Immature natural killer cell (primary cell): ENCODE measurements around the gene CSMD2. TPM values are rescaled to one million over a fixed set of nuclear protein-coding genes. Genes with fewer than 3 reads are reported as not detected.

ENCODE experiments used
- DNase-seq, 3 donors: peaks; one replicate each; pipeline ENCODE4 v3.0.0; 2022; ENCODE audit warnings: mixed read lengths in 1 of 3
- H3K27ac Mint-ChIP-seq, 6 donors: one replicate each; pipeline ENCODE4 v1.8.0; 2020; ENCODE audit warnings: mixed read lengths in 6 of 6, mild to moderate bottlenecking in 5 of 6, inconsistent platforms in 4 of 6, moderate library complexity in 3 of 6
- H3K27me3 Mint-ChIP-seq, 3 donors: one replicate each; pipeline ENCODE4 v1.8.0; 2020 to 2021; ENCODE audit warnings: low read depth in 3 of 3, mild to moderate bottlenecking in 3 of 3, mixed read lengths in 3 of 3, moderate library complexity in 3 of 3, inconsistent platforms in 1 of 3
- H3K36me3 Mint-ChIP-seq, 3 donors: one replicate each; pipeline ENCODE4 v1.8.0; 2020; ENCODE audit warnings: mixed read lengths in 3 of 3, inconsistent platforms in 2 of 3, mild to moderate bottlenecking in 2 of 3
- H3K4me1 Mint-ChIP-seq, 2 donors: one replicate each; pipeline ENCODE4 v1.8.0; 2020; ENCODE audit warnings: inconsistent platforms in 2 of 2, mild to moderate bottlenecking in 2 of 2, mixed read lengths in 2 of 2, moderate library complexity in 1 of 2
- H3K4me3 Mint-ChIP-seq, 5 donors: one replicate each; pipeline ENCODE4 v1.8.0; 2020; ENCODE audit warnings: mild to moderate bottlenecking in 5 of 5, mixed read lengths in 5 of 5, inconsistent platforms in 3 of 5, moderate library complexity in 3 of 5
- H3K9me3 Mint-ChIP-seq, 6 donors: one replicate each; pipeline ENCODE4 v1.8.0; 2020; ENCODE audit warnings: mild to moderate bottlenecking in 6 of 6, mixed read lengths in 6 of 6, inconsistent platforms in 4 of 6, moderate library complexity in 3 of 6
- polyA plus RNA-seq, 3 donors: library from polyadenylated mRNA; unstranded; fragments of 300-500 nt; fragmentation: Illumina TruSeq; gene quantifications; one replicate each; pipeline ENCODE4 v1.2.3, GENCODE V29; 2021

CSMD2 gene
- polyA plus RNA-seq, 3 donors from 2014 or later: not detected

DNA sequence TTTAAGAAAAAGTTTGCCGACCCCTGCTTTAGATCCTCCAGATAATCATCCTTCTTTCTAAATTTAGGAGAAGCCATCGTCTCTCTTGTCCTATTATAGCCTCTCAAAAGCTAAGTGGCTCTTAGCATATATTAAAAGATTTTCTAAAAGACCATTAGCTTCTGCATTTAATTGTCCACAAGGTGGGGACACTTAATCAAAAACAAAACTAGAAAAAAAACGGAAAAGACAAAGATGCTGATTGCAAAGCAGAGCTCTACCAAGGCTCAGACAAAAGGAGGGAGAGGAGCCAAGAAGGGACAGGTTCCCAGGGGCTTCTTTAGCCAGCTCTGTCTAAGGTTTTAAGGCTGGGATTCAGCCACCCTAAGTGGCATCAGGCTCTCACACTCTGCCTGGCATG is 429.4 kb downstream of the CSMD2 start:
- no peak overlapping the region for H3K27ac Mint-ChIP-seq
- H3K4me3 Mint-ChIP-seq: no peak overlapping the region
- H3K27me3 Mint-ChIP-seq: peaks cover 0 to 5% (median 2%) of the 10 kb centered on the region in 3 donors
- H3K4me1 Mint-ChIP-seq: no peaks in the 10 kb centered on the region
- H3K9me3 Mint-ChIP-seq: no peaks in the 10 kb centered on the region
- H3K36me3 Mint-ChIP-seq: no peaks in the 10 kb centered on the region
- no peak for DNase-seq

- Mint-ChIP-seq H3K4me3 (no peak overlapping the region), H3K27ac (no peak overlapping the region), H3K9me3 (no peaks in the 10 kb centered on the region), H3K36me3 (no peaks in the 10 kb centered on the region), H3K4me1 (no peaks in the 10 kb centered on the region), H3K27me3 (peaks cover 0 to 7% (median 1%) of the 10 kb centered on the region in 3 donors)
- no peak for DNase-seq
These were observed 437.7 kb downstream of the CSMD2 start for GRCh38 chr1:33727310-33727709.

DNA sequence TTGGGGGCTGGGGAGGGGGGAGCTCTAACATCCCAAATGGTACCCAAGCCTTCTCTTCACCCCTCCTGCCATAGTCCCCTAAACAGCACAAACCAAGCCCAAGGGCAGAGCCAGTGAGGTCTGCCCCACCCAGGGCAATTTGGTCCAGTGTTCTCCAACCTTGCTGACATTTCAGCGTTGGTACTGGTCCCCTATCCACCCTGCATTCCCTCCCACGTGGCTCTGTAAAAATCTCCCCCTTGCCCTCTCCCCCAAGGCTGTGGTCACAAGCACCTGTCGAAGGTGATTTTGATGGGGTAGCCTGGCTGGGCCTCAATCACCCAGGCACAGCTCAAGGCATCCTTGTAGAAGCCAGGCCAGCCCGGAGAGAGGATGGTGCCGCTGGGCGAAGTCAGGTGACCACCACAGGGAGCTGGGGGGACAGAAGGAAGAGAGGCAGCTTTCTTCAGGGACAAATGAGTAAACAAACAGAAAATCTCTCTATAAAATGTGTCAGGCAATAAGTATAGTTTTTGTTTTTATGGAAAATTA is 438.7 kb downstream of the CSMD2 start:
- Mint-ChIP-seq H3K4me1 (no peaks in the 10 kb centered on the region), H3K9me3 (no peaks in the 10 kb centered on the region), H3K27me3 (peaks cover 0 to 7% (median 1%) of the 10 kb centered on the region in 3 donors), H3K36me3 (no peaks in the 10 kb centered on the region), H3K27ac (no peak overlapping the region), H3K4me3 (no peak overlapping the region)
- DNase-seq: no peak

GRCh38 chr1:33725556-33726160 is 439.4 kb downstream of the CSMD2 start:
- H3K27me3 Mint-ChIP-seq: peaks cover 0 to 7% (median 1%) of the 10 kb centered on the region in 3 donors
- H3K4me1 Mint-ChIP-seq: no peaks in the 10 kb centered on the region
- no peaks in the 10 kb centered on the region for H3K36me3 Mint-ChIP-seq
- no peak for DNase-seq
- H3K4me3 Mint-ChIP-seq: no peak overlapping the region
- H3K27ac Mint-ChIP-seq: no peak overlapping the region
- no peaks in the 10 kb centered on the region for H3K9me3 Mint-ChIP-seq

- no peak overlapping the region for H3K4me3 Mint-ChIP-seq
- peaks cover 1 to 7% (median 3%) of the 10 kb centered on the region in 3 donors for H3K27me3 Mint-ChIP-seq
- DNase-seq: no peak
- H3K27ac Mint-ChIP-seq: no peak overlapping the region
- H3K36me3 Mint-ChIP-seq: no peaks in the 10 kb centered on the region
- no peaks in the 10 kb centered on the region for H3K9me3 Mint-ChIP-seq
- H3K4me1 Mint-ChIP-seq: no peaks in the 10 kb centered on the region
These were observed 440.0 kb downstream of the CSMD2 start for GRCh38 chr1:33725037-33725436.

DNA sequence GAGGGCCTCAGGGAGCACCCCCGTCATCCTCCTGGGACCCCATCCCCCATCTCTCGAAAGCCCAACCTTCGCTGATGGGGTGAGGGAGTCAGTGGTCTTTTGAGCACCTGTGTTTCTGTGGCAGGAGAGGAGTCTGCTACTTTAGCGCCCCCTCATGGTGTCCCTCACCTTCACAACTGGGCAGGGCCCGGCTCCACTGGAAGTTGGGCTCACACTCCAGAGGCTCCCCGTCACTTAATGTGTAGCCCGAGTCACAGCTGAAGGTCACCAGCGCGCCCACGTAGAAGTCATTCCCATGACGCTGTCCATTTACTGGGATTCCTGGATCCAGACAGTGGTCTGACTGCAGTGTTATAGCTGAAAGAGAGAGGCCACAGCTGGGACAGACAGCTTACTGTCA is 440.7 kb downstream of the CSMD2 start:
- no peaks in the 10 kb centered on the region for H3K36me3 Mint-ChIP-seq

DNA sequence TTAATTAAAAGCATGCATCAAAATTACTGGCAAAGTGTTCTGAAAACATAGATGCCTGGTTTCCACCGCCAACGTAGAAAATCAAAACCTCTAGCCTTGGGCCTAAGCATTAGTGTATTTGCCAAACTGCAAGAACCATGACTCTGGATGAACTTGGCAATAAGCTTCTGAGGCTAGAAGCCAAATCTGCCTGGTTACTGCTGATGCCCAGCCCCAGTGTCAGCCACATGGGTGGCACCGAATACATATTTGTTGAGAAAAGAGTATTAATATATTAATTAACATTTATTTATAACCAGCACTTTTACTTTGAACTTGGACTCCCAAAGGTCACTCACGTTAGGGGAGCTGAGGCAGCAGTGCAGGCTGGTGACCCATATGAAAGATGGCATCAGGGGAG is 441.8 kb downstream of the CSMD2 start:
- H3K36me3 Mint-ChIP-seq: no peaks in the 10 kb centered on the region
- H3K4me3 Mint-ChIP-seq: no peak overlapping the region
- peaks cover 1 to 7% (median 3%) of the 10 kb centered on the region in 3 donors for H3K27me3 Mint-ChIP-seq
- no peaks in the 10 kb centered on the region for H3K9me3 Mint-ChIP-seq
- no peak for DNase-seq
- H3K27ac Mint-ChIP-seq: no peak overlapping the region
- H3K4me1 Mint-ChIP-seq: no peaks in the 10 kb centered on the region

More for the DNA sequence above, 440.7 kb downstream of the CSMD2 start:
- no peak for DNase-seq
- H3K4me1 Mint-ChIP-seq: no peaks in the 10 kb centered on the region
- no peak overlapping the region for H3K4me3 Mint-ChIP-seq
- no peaks in the 10 kb centered on the region for H3K9me3 Mint-ChIP-seq
- H3K27ac Mint-ChIP-seq: no peak overlapping the region
- peaks cover 1 to 7% (median 3%) of the 10 kb centered on the region in 3 donors for H3K27me3 Mint-ChIP-seq

DNA sequence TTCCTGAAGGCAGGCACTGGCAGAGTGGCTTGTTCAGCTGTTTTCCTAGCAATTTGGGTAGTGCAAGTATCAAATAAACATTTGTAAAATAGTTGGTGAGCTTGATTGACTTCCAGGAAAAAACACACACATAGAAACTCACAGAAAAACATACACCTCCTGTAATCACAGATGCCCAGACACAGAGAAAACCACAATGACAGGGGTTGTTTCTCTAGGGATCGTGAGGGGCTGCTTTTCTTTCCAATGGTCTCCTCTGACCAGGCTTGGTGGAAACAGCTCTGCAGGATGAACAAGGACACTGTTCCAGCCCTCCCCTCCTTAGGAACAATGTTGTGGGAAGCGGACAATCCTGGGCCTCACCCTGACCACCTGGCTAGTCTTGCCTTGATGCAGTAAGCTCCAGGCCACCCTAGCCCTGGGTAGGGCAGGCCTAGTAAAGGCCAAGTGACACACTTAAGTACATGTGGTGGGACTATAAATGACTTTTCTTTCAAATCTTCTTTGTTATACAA is 443.7 kb downstream of the CSMD2 start:
- no peaks in the 10 kb centered on the region for H3K9me3 Mint-ChIP-seq
- no peak overlapping the region for H3K4me3 Mint-ChIP-seq
- peaks cover 2 to 7% (median 3%) of the 10 kb centered on the region in 3 donors for H3K27me3 Mint-ChIP-seq

DNA sequence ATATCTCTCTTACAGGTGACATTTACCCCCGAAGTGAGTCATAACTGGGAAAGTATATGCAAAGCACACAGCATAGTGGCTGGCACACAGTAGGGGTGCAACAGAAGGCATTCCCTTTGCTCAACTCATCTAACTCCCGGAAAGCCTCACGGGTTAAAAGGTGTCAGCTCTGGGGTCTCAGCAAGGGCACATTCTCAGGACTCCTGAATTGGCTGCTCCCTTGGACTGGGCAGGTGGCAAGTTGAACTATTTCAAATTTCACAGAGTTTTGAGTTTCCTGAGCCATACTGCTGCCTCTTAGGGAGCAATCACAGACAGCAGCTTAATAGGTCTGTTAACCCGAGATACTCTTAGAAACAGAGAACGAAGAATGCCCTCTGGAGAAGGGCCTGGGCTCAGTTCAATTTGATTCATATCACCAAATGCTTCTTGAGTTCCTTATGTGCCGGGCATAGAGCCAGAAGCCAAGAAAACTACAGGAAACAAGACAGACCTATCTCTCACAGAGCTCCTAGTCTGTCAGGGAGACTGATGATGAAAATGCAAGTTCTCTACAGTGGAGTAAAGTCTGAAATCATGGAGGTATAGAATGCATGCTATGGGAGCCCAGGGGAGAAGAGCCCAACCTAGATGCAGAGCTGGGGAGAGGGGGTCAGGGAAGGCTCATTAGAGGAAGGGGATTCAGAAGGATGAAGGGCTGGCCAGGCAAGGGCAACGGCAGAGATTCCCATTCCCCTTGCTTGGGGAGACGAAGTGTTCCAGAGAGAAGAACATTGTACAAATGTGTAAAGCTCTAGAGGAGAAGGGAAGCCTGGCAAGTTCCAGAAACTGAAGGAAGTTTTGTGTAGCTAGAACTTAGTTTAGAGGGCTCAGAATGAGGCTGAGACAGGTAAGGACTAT is 445.0 kb downstream of the CSMD2 start:
- Mint-ChIP-seq H3K9me3 (no peaks in the 10 kb centered on the region), H3K27ac (no peak overlapping the region), H3K4me1 (no peaks in the 10 kb centered on the region), H3K4me3 (no peak overlapping the region), H3K27me3 (peaks cover 2 to 7% (median 3%) of the 10 kb centered on the region in 3 donors), H3K36me3 (no peaks in the 10 kb centered on the region)
- no peak for DNase-seq

More for the DNA sequence above, 443.7 kb downstream of the CSMD2 start:
- no peaks in the 10 kb centered on the region for H3K4me1 Mint-ChIP-seq
- H3K27ac Mint-ChIP-seq: no peak overlapping the region
- no peaks in the 10 kb centered on the region for H3K36me3 Mint-ChIP-seq
- DNase-seq: no peak

GRCh38 chr1:33719326-33719725 is 445.7 kb downstream of the CSMD2 start:
- Mint-ChIP-seq H3K4me3 (no peak overlapping the region), H3K36me3 (no peaks in the 10 kb centered on the region), H3K9me3 (no peaks in the 10 kb centered on the region), H3K27ac (no peak overlapping the region), H3K27me3 (peaks cover 2 to 7% (median 3%) of the 10 kb centered on the region in 3 donors), H3K4me1 (no peaks in the 10 kb centered on the region)
- no peak for DNase-seq

- H3K27ac Mint-ChIP-seq: no peak overlapping the region
- H3K4me1 Mint-ChIP-seq: no peaks in the 10 kb centered on the region
- no peak overlapping the region for H3K4me3 Mint-ChIP-seq
- no peaks in the 10 kb centered on the region for H3K36me3 Mint-ChIP-seq
- H3K27me3 Mint-ChIP-seq: peaks cover 0 to 9% (median 2%) of the 10 kb centered on the region in 3 donors
- no peaks in the 10 kb centered on the region for H3K9me3 Mint-ChIP-seq
- DNase-seq: no peak
These were observed 446.8 kb downstream of the CSMD2 start for GRCh38 chr1:33718186-33718585.

DNA sequence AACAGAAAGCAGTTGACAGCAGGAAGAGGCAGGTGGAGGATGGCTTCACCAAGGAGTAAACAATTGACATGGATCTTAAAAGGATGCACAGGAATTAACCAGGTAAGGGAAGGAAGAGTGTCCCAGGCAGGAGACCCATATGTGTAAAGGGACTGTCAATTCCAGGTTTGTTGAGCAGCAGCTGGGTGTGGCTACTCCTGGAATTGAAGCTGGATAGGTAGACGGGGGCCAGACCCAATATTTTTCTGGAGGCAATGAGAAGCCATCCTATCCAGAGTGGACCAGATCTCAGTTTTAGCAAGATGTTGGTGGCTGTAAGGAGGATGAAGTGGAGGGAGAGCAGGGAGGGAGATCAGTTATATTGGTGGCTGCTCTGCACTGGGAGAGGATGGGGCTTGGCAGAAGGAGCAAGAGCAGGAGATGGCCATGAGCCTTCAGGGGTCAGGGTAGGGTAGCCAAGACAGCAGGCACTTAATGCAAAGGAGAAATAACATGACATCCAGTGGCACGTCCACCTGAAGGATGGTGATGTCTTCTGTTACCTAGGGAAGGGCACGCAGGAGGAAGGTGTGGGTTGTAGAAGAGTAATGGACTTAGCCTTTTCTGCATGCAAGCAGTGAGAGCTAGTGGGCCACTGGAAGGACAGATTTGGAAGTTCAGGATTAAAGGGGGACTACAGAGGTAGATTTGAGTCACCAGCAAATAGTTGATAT is 447.9 kb downstream of the CSMD2 start:
- H3K4me1 Mint-ChIP-seq: no peaks in the 10 kb centered on the region
- no peak overlapping the region for H3K4me3 Mint-ChIP-seq
- no peak for DNase-seq
- peaks cover 0 to 9% (median 2%) of the 10 kb centered on the region in 3 donors for H3K27me3 Mint-ChIP-seq
- no peak overlapping the region for H3K27ac Mint-ChIP-seq
- H3K36me3 Mint-ChIP-seq: no peaks in the 10 kb centered on the region
- H3K9me3 Mint-ChIP-seq: no peaks in the 10 kb centered on the region

DNA sequence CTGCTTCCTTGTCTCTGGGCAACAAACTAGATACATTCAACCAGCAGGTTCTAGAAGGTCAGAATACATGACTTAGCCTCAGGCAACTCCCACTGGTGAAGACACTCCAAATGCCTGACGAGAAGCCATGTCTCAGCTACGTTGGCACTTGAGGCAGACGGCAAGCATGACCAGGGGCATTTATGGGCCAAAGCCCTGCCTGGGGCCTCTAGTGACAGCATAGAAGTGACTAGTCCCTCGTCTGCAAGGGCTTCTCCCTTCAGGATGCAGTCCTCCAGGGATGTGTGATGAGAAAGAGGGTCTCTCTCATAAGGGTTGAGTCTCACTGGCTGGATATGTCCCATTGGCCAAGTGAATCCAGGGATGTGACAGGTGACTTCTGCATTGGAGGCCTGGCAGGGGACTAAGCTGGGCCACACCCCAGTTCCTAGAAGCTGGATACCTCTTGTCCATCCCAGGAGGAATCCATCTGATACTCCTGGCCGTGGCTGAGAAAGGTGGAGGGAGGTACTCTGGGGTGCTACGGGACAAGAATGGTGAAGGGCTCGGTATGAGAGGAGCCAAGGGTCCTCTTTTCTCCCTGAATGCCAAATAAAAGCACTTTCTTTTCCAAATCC is 449.7 kb downstream of the CSMD2 start:
- Mint-ChIP-seq H3K27ac (no peak overlapping the region), H3K4me3 (no peak overlapping the region), H3K36me3 (no peaks in the 10 kb centered on the region), H3K9me3 (no peaks in the 10 kb centered on the region), H3K27me3 (peaks cover 0 to 9% (median 2%) of the 10 kb centered on the region in 3 donors), H3K4me1 (no peaks in the 10 kb centered on the region)
- DNase-seq: no peak
